ENCODE results near the gene SERINC5. TPM values are rescaled to one million over a fixed set of nuclear protein-coding genes. Genes with fewer than 3 reads are reported as not detected.

SERINC5 gene
- total and polyA plus RNA-seq, 3 donors from 2014 or later, result 62.3 to 217 (median 158) TPM

GRCh38 chr5:80182809-80183580 is 72.9 kb downstream of the SERINC5 start:
- Histone ChIP-seq H3K4me1 (peaks cover 51% of the 10 kb centered on the region), H3K27ac (peak overlapping the region in 1 of 2 donors; percentile 41), H3K36me3 (ENCODE audit: low read depth, missing control alignments) (no peaks in the 10 kb centered on the region), H3K27me3 (no peaks in the 10 kb centered on the region), H3K4me3 (no peak overlapping the region), H3K9me3 (no peaks in the 10 kb centered on the region)
- no peak for DNase-seq
- 51 to 70% methylated on average over 7 of the region's 7 CpGs for WGBS, 2 donors
- TF ChIP-seq, protein P1, sequence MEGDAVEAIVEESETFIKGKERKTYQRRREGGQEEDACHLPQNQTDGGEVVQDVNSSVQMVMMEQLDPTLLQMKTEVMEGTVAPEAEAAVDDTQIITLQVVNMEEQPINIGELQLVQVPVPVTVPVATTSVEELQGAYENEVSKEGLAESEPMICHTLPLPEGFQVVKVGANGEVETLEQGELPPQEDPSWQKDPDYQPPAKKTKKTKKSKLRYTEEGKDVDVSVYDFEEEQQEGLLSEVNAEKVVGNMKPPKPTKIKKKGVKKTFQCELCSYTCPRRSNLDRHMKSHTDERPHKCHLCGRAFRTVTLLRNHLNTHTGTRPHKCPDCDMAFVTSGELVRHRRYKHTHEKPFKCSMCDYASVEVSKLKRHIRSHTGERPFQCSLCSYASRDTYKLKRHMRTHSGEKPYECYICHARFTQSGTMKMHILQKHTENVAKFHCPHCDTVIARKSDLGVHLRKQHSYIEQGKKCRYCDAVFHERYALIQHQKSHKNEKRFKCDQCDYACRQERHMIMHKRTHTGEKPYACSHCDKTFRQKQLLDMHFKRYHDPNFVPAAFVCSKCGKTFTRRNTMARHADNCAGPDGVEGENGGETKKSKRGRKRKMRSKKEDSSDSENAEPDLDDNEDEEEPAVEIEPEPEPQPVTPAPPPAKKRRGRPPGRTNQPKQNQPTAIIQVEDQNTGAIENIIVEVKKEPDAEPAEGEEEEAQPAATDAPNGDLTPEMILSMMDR (IDR thresholded peaks at IDR 0.05), result no peak
- TF ChIP-seq POLR2A (IDR thresholded peaks at IDR 0.05), result no peak
- intact Hi-C loops (cut with DNase I; ENCODE audit: low total_unique reads), result no loop called here

DNA sequence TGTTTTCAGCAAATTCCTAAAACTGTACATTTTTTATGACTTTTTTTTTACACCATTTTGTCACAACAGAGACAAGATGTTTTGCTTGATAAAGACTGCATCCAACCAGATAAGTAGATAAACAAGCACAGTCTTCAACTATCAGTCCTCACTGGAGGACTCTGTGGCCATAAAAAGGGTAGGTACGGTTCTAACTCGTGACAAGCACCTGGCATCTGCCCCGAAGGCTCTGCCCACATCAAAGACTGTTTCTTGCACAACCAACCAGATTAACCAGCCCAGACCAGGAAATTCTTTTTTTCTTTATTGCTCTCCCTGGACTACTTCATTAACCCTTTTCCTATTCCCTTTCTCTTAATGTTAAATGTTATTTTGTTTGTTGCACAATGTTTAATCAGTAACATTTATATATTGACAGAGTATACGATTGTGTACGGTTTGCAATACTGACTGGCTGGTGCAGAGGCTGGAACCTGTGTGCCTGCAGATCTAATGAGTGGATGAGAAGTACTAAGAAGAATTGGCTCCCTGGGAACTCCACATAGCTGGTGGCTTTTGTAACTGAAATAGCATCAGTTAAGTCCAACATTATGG is 74.1 kb downstream of the SERINC5 start:
- Histone ChIP-seq H3K9me3 (no peaks in the 10 kb centered on the region), H3K4me3 (no peak overlapping the region), H3K27me3 (no peaks in the 10 kb centered on the region), H3K36me3 (ENCODE audit: low read depth, missing control alignments) (no peaks in the 10 kb centered on the region), H3K4me1 (peaks cover 45% of the 10 kb centered on the region), H3K27ac (peak overlapping the region in 1 of 2 donors; percentile 45)
- intact Hi-C loops (cut with DNase I; ENCODE audit: low total_unique reads), result no loop called here
- 53 to 63% methylated on average over 5 of the region's 5 CpGs for WGBS, 2 donors
- TF ChIP-seq POLR2A (IDR thresholded peaks at IDR 0.05), result no peak
- TF ChIP-seq, protein P1 (IDR thresholded peaks at IDR 0.05), result no peak
- DNase-seq, result no peak

GRCh38 chr5:80177236-80177635 is 78.6 kb downstream of the SERINC5 start:
- TF ChIP-seq, protein P1 (IDR thresholded peaks at IDR 0.05), result no peak
- TF ChIP-seq POLR2A (IDR thresholded peaks at IDR 0.05), result no peak
- no peak for DNase-seq
- intact Hi-C loops (cut with DNase I; ENCODE audit: low total_unique reads), result no loop called here
- H3K4me3 ChIP-seq, result no peak overlapping the region
- peaks cover 41% of the 10 kb centered on the region for H3K4me1 ChIP-seq
- H3K36me3 ChIP-seq (ENCODE audit: low read depth, missing control alignments), result no peaks in the 10 kb centered on the region
- no peaks in the 10 kb centered on the region for H3K9me3 ChIP-seq
- H3K27me3 ChIP-seq, result no peaks in the 10 kb centered on the region
- H3K27ac ChIP-seq, result no peak overlapping the region
- WGBS, 2 donors, result 65 to 83% methylated on average over 3 of the region's 3 CpGs

- intact Hi-C loops (cut with DNase I; ENCODE audit: low total_unique reads), result no loop called here
- no peak for DNase-seq
- Histone ChIP-seq H3K27me3 (no peaks in the 10 kb centered on the region), H3K4me3 (no peak overlapping the region), H3K36me3 (ENCODE audit: low read depth, missing control alignments) (no peaks in the 10 kb centered on the region), H3K9me3 (no peaks in the 10 kb centered on the region), H3K27ac (no peak overlapping the region), H3K4me1 (peaks cover 42% of the 10 kb centered on the region)
- TF ChIP-seq, protein P1 (IDR thresholded peaks at IDR 0.05), result no peak
- no peak for TF ChIP-seq POLR2A (IDR thresholded peaks at IDR 0.05)
- WGBS, 2 donors, result 74 to 75% methylated on average over 5 of the region's 5 CpGs
Observed at GRCh38 chr5:80175337-80175736, 80.5 kb downstream of the SERINC5 start.

All from testis (tissue), 3 donors.